HG03060 (cell line): Measurements from ENCODE around the gene KAZN.

Experiments used
- ATAC-seq: cut with Tn5 transposase; IDR thresholded peaks from one replicate; pipeline ENCODE4 v1.9.1; 2021; ENCODE audit warnings: low read depth, moderate number of reproducible peaks; ENCODE audit not compliant: unreplicated experiment

The KAZN gene

DNA sequence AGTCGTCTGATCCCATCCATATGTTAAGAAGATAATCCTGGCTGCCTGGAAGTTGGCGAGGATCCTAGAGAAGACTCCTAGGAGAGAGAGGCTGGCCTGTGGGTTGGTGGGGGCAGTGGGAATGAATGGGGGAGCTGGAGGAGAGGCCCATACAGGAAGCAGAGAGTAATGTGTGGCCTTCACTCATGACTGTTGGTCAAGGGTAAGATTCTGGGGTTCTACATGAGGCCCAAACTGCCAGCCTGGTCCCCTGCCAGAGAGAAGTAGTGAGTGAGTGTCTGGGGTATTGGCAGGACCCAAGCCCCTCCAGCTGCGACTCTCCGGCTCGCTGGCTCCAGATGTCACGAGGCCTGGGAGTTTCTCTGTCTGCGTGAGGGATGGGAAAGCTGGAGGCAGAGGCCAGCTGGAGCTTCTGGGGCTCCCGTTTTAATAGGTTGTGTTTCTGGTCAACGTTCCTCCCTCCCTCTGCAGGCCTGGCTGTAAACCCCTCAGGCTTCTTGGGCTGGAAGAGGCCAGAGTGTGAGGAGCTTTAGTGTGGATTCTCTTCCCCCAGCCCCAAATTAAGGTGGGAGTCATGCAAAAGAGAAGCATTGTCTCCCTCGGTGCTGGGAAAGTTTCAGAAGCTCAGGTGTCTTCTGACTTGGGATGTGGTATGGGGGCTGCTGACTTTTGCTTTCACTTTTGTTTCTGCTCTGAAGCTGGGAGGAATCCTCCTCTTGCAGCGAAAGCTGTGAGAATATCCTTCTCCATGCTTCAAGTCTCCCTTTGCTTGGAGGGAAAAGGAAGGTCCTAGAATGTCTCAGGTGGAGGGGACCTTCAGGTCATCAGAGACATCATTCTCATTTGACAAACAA is 557.6 kb downstream of the KAZN start:
- ATAC-seq = no peak

DNA sequence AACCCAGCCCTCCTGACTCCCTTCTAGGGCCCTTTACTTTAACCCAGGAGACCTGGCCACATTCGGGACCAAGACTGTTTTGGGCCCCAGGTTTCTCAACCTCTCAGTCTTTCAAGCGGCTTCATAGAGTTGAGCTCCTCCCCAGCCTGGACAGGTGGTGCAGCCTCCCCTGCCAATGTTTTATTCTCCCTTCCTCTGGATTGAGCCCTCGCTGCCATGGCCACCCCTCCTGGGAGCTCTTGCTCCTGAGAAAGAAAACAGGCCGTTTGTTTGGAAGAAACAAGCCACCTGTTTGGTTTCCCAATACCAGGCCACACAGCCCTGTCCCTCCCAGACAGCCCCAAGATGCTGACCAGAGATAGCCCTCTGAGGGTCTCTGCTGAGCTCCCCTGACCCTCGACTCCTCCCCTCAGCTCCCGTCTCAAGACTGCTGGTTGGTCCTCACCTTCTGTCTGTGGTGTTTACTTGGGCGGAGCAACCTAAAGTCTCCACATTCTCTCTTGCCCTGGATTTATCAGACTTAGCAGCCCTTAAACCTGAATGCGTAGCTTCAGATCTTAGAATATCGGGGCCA is 558.4 kb downstream of the KAZN start:
- ATAC-seq = no peak

DNA sequence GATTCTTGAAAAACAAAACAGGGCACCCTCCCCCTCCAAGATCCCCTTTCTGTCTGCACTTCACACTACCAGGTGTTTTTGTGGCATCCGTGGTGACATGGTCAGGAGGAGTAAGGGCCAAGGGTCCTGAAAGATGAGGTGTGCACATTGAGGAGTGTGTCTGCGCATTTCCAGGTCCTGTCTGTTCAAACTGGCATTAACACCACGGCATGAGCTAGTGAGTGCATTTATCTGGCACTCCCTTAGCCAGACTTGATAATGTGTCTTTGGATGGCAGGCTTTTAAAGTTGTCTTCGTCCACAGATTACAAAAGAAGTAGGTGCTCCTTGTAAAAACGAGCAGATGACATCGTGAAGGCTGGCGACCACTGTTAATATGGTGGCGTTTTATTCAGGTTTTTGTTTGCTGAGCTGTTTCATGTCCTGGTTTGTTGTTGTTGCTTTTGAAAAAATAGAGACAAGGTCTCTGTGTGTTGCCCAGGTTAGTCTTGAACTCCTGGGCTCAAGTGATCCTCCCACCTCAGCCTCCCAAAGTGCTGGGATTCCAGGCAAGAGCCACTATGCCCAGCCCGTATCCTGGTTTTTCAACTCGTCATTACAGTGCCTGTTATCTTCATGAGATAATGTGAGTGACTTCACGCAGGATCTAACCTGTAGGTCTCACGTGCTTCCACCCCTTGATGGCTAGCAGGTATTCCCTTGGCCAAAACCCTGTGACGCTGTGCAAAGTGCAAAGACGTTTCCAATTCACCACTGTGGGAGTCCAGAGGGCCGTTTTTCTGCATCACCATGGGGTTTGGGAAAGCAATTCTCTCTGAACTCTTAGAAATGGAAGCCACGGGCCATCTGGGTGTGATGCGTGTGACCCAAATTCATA is 559.3 kb downstream of the KAZN start:
- ATAC-seq = no peak

DNA sequence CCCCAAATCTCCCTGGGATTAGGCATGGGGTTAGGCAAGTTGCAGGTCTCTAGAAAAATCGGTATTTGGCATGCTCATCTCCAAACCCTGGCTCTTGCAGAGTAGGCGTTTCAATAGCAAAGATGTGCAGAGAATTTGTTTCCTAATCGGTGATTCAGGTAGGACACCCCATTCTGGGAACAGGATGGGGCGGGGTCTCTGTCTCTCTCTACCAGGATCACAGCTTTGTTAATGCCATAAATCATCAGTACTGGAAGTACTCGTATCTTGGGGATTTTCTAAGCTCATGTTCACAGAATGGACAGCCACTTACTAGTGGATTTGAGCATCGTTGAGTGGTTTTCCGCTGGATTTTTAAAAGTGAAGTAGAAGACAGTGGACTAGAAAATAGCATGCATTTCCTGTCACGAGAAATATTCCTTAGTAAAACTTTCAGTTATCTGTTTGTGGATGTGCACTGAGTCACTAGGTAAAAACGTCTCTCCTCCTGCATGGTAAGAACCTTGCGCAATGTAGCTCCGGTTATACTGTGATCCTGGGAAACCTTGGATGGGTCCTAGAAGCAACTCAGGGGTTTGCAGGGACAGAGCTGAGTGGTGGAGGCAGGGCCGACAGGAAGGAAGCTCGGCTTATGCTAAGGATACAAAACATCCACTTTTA is 560.2 kb downstream of the KAZN start:
- no peak for ATAC-seq

DNA sequence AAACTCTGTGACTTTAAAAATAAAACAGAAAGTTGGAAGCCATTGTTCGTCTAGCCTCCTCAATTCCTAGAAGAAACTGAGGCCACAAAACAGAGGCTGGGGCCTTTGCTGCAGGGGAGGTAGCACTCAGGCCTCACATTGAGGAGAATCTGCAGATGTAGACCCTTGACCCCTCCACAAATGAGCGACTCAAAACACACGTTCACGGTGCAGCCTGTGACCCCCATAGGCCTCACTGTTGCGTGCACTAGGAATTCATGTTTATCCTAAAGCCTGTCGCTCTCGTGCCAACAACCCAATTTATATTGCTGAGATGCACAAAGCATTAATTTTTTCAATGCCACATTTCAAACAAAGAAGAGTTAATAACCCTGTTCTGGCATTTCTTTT is 560.7 kb downstream of the KAZN start:
- ATAC-seq = no peak

DNA sequence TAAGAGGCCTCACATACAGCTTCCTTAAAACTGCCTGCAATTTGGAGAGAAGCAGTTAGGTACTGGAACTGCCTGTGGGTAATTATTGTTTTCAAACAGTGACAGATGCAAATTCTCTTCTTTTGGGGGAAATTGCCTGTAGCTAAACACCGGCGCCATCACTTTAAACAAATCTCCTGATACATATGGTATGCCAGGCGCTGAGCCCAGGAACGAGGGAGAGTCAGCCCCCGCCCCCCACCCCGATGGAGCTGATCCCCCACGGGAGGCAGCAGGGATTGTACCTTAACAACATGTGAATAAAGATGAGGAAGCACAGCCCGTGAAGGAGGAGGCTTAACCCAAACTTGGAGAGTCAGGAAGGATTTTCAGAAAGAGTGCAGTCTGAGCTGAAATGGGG is 562.1 kb downstream of the KAZN start:
- no peak for ATAC-seq

DNA sequence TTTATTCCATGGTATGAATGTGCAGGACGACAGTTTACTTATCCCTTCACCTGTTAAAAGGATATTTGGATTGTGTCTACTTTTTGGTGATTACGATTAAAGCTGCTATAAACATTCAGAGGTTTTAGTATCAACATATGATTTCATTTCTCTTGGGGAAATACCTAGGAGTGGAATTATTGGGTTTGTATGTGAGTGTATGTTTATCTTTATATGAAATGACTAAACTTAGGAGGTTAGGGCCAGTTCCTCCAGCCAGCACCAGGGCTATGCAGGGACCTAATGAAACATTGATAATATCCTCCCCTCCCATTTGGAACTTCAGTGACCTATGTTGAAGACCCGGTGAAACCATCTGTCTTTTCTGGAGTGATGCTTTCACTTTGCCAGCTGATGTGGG is 568.9 kb downstream of the KAZN start:
- no peak for ATAC-seq
